HepG2 (cell line): Measurements from ENCODE around the gene ZNF556. TPM values are rescaled to one million over a fixed set of nuclear protein-coding genes. Genes with fewer than 3 reads are reported as not detected.

Experiments
- CC2D1A ChIP-seq: sonication (generic); formaldehyde crosslinking; IDR thresholded peaks from 2 replicates; pipeline ENCODE4 v1.8.1; 2023; ENCODE audit warnings: mild to moderate bottlenecking, missing genetic modification reagents
- E2F2 ChIP-seq: sonication (generic); formaldehyde crosslinking; IDR thresholded peaks from 2 replicates; pipeline ENCODE4 v1.4.0; 2020; ENCODE audit warnings: missing genetic modification reagents, borderline replicate concordance
- GATAD2A ChIP-seq: IDR thresholded peaks from 2 replicates; pipeline ENCODE4 v1.6.1; 2016
- MED8 ChIP-seq: sonication (generic); formaldehyde crosslinking; IDR thresholded peaks from 2 replicates; pipeline ENCODE4 v1.8.1; 2023; ENCODE audit warnings: mild to moderate bottlenecking, missing genetic modification reagents; ENCODE audit not compliant: insufficient replicate concordance
- NFKBIZ ChIP-seq: IDR thresholded peaks from 2 replicates; pipeline ENCODE4 v1.6.1; 2018; ENCODE audit warnings: missing genetic modification reagents, missing compliant biosample characterization
- PRDM4 ChIP-seq: sonication (generic); formaldehyde crosslinking; IDR thresholded peaks from 2 replicates; pipeline ENCODE4 v1.9.0; 2021; ENCODE audit warnings: missing genetic modification reagents, borderline replicate concordance
- RFXAP ChIP-seq: sonication (generic); formaldehyde crosslinking; IDR thresholded peaks from 2 replicates; pipeline ENCODE4 v1.4.0; 2020; ENCODE audit warnings: missing genetic modification reagents, borderline replicate concordance
- RXRA ChIP-seq: sonication (generic); formaldehyde crosslinking; IDR thresholded peaks from 2 replicates; pipeline ENCODE4 v1.5.1; 2020; ENCODE audit warnings: missing genetic modification reagents
- ZBTB3 ChIP-seq: sonication (generic); formaldehyde crosslinking; IDR thresholded peaks from 2 replicates; pipeline ENCODE4 v1.4.0; 2020; ENCODE audit warnings: low read depth, mild to moderate bottlenecking, moderate library complexity, missing genetic modification reagents, borderline replicate concordance
- ZFP36 ChIP-seq: fragments of 150-350 bp; IDR thresholded peaks from 2 replicates; pipeline ENCODE4 v1.6.1; 2018; ENCODE audit warnings: borderline replicate concordance, low read length, low read depth; ENCODE audit not compliant: partially characterized antibody
- ZNF331 ChIP-seq: sonication (generic); formaldehyde crosslinking; IDR thresholded peaks from 2 replicates; pipeline ENCODE4 v1.4.0; 2020; ENCODE audit warnings: missing genetic modification reagents
- ZNF407 ChIP-seq: sonication (generic); formaldehyde crosslinking; IDR thresholded peaks from one replicate; pipeline ENCODE4 v1.5.1; 2020; ENCODE audit warnings: mild to moderate bottlenecking, missing genetic modification reagents; ENCODE audit errors: not compliant biosample characterization
- ZNF598 ChIP-seq: sonication (generic); formaldehyde crosslinking; IDR thresholded peaks from 2 replicates; pipeline ENCODE4 v1.5.1; 2020; ENCODE audit warnings: mild to moderate bottlenecking, missing genetic modification reagents, borderline replicate concordance
- ZNF615 ChIP-seq: sonication (generic); formaldehyde crosslinking; IDR thresholded peaks from 2 replicates; pipeline ENCODE4 v1.5.0; 2020; ENCODE audit warnings: mild to moderate bottlenecking, missing genetic modification reagents, borderline replicate concordance
- ZNF619 ChIP-seq: sonication (generic); formaldehyde crosslinking; IDR thresholded peaks from 2 replicates; pipeline ENCODE4 v1.4.0; 2020; ENCODE audit warnings: mild to moderate bottlenecking, missing genetic modification reagents
- polyA plus RNA-seq, 8 experiments: library from polyadenylated mRNA; depleted of rRNA in 3 of 8; stranded (reverse) in 7 of 8; unstranded in 1 of 8; fragments of >200 nt; fragmentation: Illumina TruSeq in 4 of 8; extraction: Trizol in 4 of 8; gene quantifications; 2 replicates each; pipeline versions ENCODE4 v1.2.1 to v1.2.3, GENCODE V29; 2011 to 2016; ENCODE audit warnings: low read depth in 4 of 8, missing spikeins in 1 of 8, mixed read lengths in 1 of 8; ENCODE audit not compliant: insufficient read depth in 1 of 8
- total RNA-seq, 5 experiments: library from RNA; depleted of rRNA; stranded (reverse); fragments of >200 nt; fragmentation: Illumina TruSeq; extraction: Trizol; gene quantifications; 2 replicates each; pipeline ENCODE4 v1.2.3, GENCODE V29; 2016; ENCODE audit warnings: low read depth in 1 of 5

ZNF556 gene
- total and polyA plus RNA-seq, 2 of the 13 experiments (the other 11 are each of a cell fraction or from before 2014, with no cell fraction given): 4.2 to 28.6 TPM

- TF ChIP-seq ZNF619 (CRISPR knock-in tag): no peak
- TF ChIP-seq GATAD2A (CRISPR knock-in tag): peak; percentile 25; the same call in 1 of the 2 replicates
- no peak for TF ChIP-seq ZFP36
- TF ChIP-seq CC2D1A: no peak
- peak; percentile 31 for TF ChIP-seq MED8 (CRISPR knock-in tag)
- TF ChIP-seq ZNF407: no peak
- TF ChIP-seq ZNF615 (CRISPR knock-in tag): no peak
- no peak for TF ChIP-seq NFKBIZ (CRISPR knock-in tag)
- TF ChIP-seq ZNF598: peak; percentile 72; the same call in 1 of the 2 replicates
- TF ChIP-seq ZNF331 (CRISPR knock-in tag): peak; percentile 38
- TF ChIP-seq RFXAP (CRISPR knock-in tag): no peak
- peak; percentile 35; the same call in 1 of the 2 replicates for TF ChIP-seq RXRA
- no peak for TF ChIP-seq PRDM4 (CRISPR knock-in tag)
- no peak for TF ChIP-seq ZBTB3 (CRISPR knock-in tag)
- no peak for TF ChIP-seq E2F2 (CRISPR knock-in tag)
Observed at GRCh38 chr19:2900296-2901252, 33.4 kb downstream of the ZNF556 start, which contains the start of gene ZNF57 (continued).
